DLD1 (cell line): ENCODE results near the gene CCR5AS.
"Not testable (repeated sequence)": the region's sequence is repeated elsewhere in the genome, so short reads cannot be mapped to it uniquely, and the experiment has no call there.

ENCODE experiments used
- in situ Hi-C: cut with HindIII; loops from 2 replicates; pipeline ENCODE4 v1.10.0; 2017; ENCODE audit warnings: low sequenced_read_pairs

Gene CCR5AS

GRCh38 chr3:46406443-46406787 is 451 bp downstream of the CCR5AS start:
- in situ Hi-C loops: no loop called here

GRCh38 chr3:46405301-46406019 is 1.4 kb downstream of the CCR5AS start:
- in situ Hi-C loops: no loop called here

GRCh38 chr3:46402902-46403301 is 4.0 kb downstream of the CCR5AS start:
- in situ Hi-C loops: not testable (repeated sequence)

GRCh38 chr3:46401579-46401978 is 5.3 kb downstream of the CCR5AS start:
- in situ Hi-C loops: no loop called here

- in situ Hi-C loops: no loop called here
Measured at GRCh38 chr3:46400846-46401245, 6.0 kb downstream of the CCR5AS start.

GRCh38 chr3:46400000-46400734 is 6.7 kb downstream of the CCR5AS start:
- in situ Hi-C loops: no loop called here

GRCh38 chr3:46399557-46399956 is 7.3 kb downstream of the CCR5AS start:
- in situ Hi-C loops: no loop called here

- in situ Hi-C loops: no loop called here
Measured at GRCh38 chr3:46399098-46399497, 7.8 kb downstream of the CCR5AS start.

GRCh38 chr3:46398186-46398955 is 8.5 kb downstream of the CCR5AS start:
- in situ Hi-C loops: no loop called here

GRCh38 chr3:46397111-46397510 is 9.8 kb downstream of the CCR5AS start:
- in situ Hi-C loops: no loop called here

- in situ Hi-C loops: no loop called here
Measured at GRCh38 chr3:46395766-46396530, 10.9 kb downstream of the CCR5AS start.

- in situ Hi-C loops: no loop called here
Measured at GRCh38 chr3:46395210-46395661, 11.6 kb downstream of the CCR5AS start.

GRCh38 chr3:46393554-46394434 is 13.1 kb downstream of the CCR5AS start:
- in situ Hi-C loops: no loop called here

GRCh38 chr3:46393011-46393410 is 13.9 kb downstream of the CCR5AS start:
- in situ Hi-C loops: no loop called here

- in situ Hi-C loops: not testable (repeated sequence)
Measured at GRCh38 chr3:46391526-46391925, 15.3 kb downstream of the CCR5AS start.

- in situ Hi-C loops: no loop called here
Measured at GRCh38 chr3:46389306-46389705, 17.6 kb downstream of the CCR5AS start.

- in situ Hi-C loops: not testable (repeated sequence)
Measured at GRCh38 chr3:46388847-46389246, 18.0 kb downstream of the CCR5AS start.

GRCh38 chr3:46386205-46386604 is 20.7 kb downstream of the CCR5AS start:
- in situ Hi-C loops: no loop called here

GRCh38 chr3:46383951-46384330 is 22.9 kb downstream of the CCR5AS start:
- in situ Hi-C loops: no loop called here
